ENCODE results near the gene ASTN2.

DNA sequence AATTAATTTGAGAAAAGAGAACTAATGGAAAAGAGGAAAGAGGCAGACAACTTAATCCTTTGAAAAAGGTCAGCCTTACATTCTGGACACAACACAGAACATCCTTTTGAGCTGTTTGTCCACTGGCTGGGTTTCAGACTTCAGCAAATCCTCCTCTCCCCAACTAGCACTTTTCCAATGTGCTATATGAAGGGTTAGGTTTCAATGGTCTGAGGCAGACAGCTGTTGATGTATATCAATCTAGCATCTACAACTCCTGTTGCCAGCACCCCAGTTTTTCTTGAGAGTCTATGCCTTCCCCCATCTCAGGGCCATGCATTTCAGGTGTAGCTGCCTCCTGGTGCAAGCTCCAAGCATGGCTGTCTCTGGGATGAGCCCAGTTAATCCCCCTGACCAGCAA, 553.5 kb downstream of the ASTN2 start:
- TF ChIP-seq EZH2phosphoT487 (IDR thresholded peaks at IDR 0.05; ENCODE audit: borderline replicate concordance, low read depth, low read length) = no peak
- TF ChIP-seq, protein P1, sequence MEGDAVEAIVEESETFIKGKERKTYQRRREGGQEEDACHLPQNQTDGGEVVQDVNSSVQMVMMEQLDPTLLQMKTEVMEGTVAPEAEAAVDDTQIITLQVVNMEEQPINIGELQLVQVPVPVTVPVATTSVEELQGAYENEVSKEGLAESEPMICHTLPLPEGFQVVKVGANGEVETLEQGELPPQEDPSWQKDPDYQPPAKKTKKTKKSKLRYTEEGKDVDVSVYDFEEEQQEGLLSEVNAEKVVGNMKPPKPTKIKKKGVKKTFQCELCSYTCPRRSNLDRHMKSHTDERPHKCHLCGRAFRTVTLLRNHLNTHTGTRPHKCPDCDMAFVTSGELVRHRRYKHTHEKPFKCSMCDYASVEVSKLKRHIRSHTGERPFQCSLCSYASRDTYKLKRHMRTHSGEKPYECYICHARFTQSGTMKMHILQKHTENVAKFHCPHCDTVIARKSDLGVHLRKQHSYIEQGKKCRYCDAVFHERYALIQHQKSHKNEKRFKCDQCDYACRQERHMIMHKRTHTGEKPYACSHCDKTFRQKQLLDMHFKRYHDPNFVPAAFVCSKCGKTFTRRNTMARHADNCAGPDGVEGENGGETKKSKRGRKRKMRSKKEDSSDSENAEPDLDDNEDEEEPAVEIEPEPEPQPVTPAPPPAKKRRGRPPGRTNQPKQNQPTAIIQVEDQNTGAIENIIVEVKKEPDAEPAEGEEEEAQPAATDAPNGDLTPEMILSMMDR (conservative IDR thresholded peaks at IDR 0.05; ENCODE audit: low read length) = no peak
